Measurements from ENCODE around the gene BHLHE40. TPM values are rescaled to one million over a fixed set of nuclear protein-coding genes. Genes with fewer than 3 reads are reported as not detected.
A peak's percentile ranks its signal among the peaks of the same experiment; 100 is the strongest.

The BHLHE40 gene
- total and polyA plus RNA-seq, 2 of the 4 experiments (the other 2 are of a cell fraction), result 22.8 to 31.8 TPM

DNA sequence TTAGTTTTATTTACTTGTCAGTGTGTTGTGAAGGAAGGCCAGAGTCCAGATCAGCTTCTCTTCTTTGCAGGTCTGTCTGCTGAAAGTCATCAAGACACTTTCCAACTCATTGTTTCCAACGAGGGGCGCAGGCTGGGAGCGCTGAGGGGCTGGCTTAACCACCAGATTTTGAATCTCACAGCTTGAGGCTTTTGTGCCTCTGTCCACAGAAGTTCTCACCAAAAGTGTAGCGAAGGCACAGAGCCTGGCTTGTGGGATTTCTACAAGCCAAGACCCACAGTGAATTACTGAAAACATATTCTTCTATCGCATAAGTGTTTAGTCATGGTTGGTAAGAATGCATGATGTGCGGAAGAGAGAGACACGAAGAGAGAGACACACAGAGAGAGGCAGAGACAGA is 35.2 kb downstream of the BHLHE40 start:
- H4K8ac ChIP-seq (ENCODE audit: low read depth in 2 of 2, low read length in 2 of 2), result peak overlapping the region in 1 of 2 experiments; percentile 34; a peak in 2 of 4 replicates
- TF ChIP-seq MAFK (IDR thresholded peaks at IDR 0.05; ENCODE audit: low read depth, low read length) (no peak), CHD1 (IDR thresholded peaks at IDR 0.05; ENCODE audit: low read depth, low read length) (no peak), CEBPB (IDR thresholded peaks at IDR 0.05; ENCODE audit: low read depth, low read length) (no peak), MXI1 (IDR thresholded peaks at IDR 0.05; ENCODE audit: borderline replicate concordance, low read depth, low read length) (no peak), FOS (IDR thresholded peaks at IDR 0.05; ENCODE audit: low read depth, low read length) (no peak), NFE2L2 (IDR thresholded peaks at IDR 0.05; ENCODE audit: low read depth, low read length) (no peak), RCOR1 (IDR thresholded peaks at IDR 0.05; ENCODE audit: insufficient replicate concordance, low read length) (no peak), SMC3 (IDR thresholded peaks at IDR 0.05; ENCODE audit: low read depth, low read length) (no peak), BHLHE40 (IDR thresholded peaks at IDR 0.05; ENCODE audit: low read depth, low read length) (no peak), RAD21 (IDR thresholded peaks at IDR 0.05; ENCODE audit: low read length) (no peak), POLR2A (IDR thresholded peaks at IDR 0.05; ENCODE audit: low read depth, low read length) (no peak), MAZ (IDR thresholded peaks at IDR 0.05; ENCODE audit: borderline replicate concordance, low read depth, low read length) (no peak)
- TF ChIP-seq, protein P1, sequence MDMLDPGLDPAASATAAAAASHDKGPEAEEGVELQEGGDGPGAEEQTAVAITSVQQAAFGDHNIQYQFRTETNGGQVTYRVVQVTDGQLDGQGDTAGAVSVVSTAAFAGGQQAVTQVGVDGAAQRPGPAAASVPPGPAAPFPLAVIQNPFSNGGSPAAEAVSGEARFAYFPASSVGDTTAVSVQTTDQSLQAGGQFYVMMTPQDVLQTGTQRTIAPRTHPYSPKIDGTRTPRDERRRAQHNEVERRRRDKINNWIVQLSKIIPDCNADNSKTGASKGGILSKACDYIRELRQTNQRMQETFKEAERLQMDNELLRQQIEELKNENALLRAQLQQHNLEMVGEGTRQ (IDR thresholded peaks at IDR 0.05; ENCODE audit: low read depth, low read length), result no peak
- TF ChIP-seq, protein P2, sequence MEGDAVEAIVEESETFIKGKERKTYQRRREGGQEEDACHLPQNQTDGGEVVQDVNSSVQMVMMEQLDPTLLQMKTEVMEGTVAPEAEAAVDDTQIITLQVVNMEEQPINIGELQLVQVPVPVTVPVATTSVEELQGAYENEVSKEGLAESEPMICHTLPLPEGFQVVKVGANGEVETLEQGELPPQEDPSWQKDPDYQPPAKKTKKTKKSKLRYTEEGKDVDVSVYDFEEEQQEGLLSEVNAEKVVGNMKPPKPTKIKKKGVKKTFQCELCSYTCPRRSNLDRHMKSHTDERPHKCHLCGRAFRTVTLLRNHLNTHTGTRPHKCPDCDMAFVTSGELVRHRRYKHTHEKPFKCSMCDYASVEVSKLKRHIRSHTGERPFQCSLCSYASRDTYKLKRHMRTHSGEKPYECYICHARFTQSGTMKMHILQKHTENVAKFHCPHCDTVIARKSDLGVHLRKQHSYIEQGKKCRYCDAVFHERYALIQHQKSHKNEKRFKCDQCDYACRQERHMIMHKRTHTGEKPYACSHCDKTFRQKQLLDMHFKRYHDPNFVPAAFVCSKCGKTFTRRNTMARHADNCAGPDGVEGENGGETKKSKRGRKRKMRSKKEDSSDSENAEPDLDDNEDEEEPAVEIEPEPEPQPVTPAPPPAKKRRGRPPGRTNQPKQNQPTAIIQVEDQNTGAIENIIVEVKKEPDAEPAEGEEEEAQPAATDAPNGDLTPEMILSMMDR (conservative IDR thresholded peaks at IDR 0.05; ENCODE audit: low read depth, low read length), result no peak
- TF ChIP-seq, protein P3, sequence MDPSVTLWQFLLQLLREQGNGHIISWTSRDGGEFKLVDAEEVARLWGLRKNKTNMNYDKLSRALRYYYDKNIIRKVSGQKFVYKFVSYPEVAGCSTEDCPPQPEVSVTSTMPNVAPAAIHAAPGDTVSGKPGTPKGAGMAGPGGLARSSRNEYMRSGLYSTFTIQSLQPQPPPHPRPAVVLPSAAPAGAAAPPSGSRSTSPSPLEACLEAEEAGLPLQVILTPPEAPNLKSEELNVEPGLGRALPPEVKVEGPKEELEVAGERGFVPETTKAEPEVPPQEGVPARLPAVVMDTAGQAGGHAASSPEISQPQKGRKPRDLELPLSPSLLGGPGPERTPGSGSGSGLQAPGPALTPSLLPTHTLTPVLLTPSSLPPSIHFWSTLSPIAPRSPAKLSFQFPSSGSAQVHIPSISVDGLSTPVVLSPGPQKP (IDR thresholded peaks at IDR 0.05; ENCODE audit: borderline replicate concordance, low read depth, low read length), result no peak
- H3K4me3 ChIP-seq (ENCODE audit: insufficient read depth, low read depth, low read length), result no peak overlapping the region
- no peaks in the 10 kb centered on the region for H3K9me3 ChIP-seq (ENCODE audit: control insufficient read depth, insufficient read depth, low read length)
- H2BK20ac ChIP-seq (ENCODE audit: low read depth, low read length), result no peak overlapping the region
- WGBS, 2 experiments (ENCODE audit: extremely low coverage in 2 of 2, insufficient read length in 1 of 2), result 89% methylated on average over 3 of the region's 7 CpGs; no CpG with 5 or more reads in 1 of the 2 experiments
- H3K9me1 ChIP-seq (ENCODE audit: insufficient read depth, low read length), result peaks cover 12% of the 10 kb centered on the region
- H2BK15ac ChIP-seq (ENCODE audit: low read depth, low read length), result peak overlapping the region; percentile 58; the same call in 1 of the 3 replicates
- peak overlapping the region; percentile 13; the same call in 1 of the 2 replicates for H2AK5ac ChIP-seq (ENCODE audit: low read depth, low read length)
- ChIA-PET POLR2A (ENCODE audit: unreplicated experiment) (no interaction called here), CTCF (interaction anchor here (2.5 kb wide), 1 partner anchor 34 kb away, joined by 7 read pairs; no protein-coding TSS in a partner anchor)
- H3K56ac ChIP-seq (ENCODE audit: extremely low read depth, insufficient read depth, low read length), result no peak overlapping the region
- 0 out of 2 replicates have a peak overlapping the region, but pooled peaks have one; percentile 23 for H4K91ac ChIP-seq (ENCODE audit: insufficient read depth, low read depth, low read length)
- H3K79me1 ChIP-seq (ENCODE audit: low read depth in 1 of 2, low read length in 2 of 2), result no peaks in the 10 kb centered on the region
- peak overlapping the region; percentile 25 for H2BK5ac ChIP-seq (ENCODE audit: low read depth, low read length, poor library complexity, severe bottlenecking)
- peaks cover 18% of the 10 kb centered on the region for H3K4me1 ChIP-seq (ENCODE audit: control insufficient read depth, insufficient read depth, low read length)
- H3K36me3 ChIP-seq (ENCODE audit: control insufficient read depth, insufficient read depth, low read length), result no peaks in the 10 kb centered on the region
- peak overlapping the region; percentile 26 for H2AFZ ChIP-seq (replicated peaks; ENCODE audit: low read length, poor library complexity)
- peak overlapping the region; percentile 29; the same call in 1 of the 2 replicates for H3K18ac ChIP-seq (ENCODE audit: low read depth, low read length)
- no peak overlapping the region for H4K5ac ChIP-seq (ENCODE audit: low read depth, low read length)
- H2AK9ac ChIP-seq (replicated peaks; ENCODE audit: low read depth, low read length, poor library complexity), result no peak overlapping the region
- no peaks in the 10 kb centered on the region for H3K27me3 ChIP-seq (ENCODE audit: control insufficient read depth, insufficient read depth, low read length)
- peak overlapping the region; percentile 39 for H2BK120ac ChIP-seq (ENCODE audit: low read depth, low read length)
- no peak overlapping the region for H3K9ac ChIP-seq (ENCODE audit: low read depth, low read length)
- no peak overlapping the region for H3K23ac ChIP-seq (ENCODE audit: low read depth, low read length)
- H3K27ac ChIP-seq (ENCODE audit: insufficient read depth, low read length), result no peak overlapping the region
- H3K4me2 ChIP-seq (ENCODE audit: low read depth, low read length), result no peak overlapping the region
- no peak for ATAC-seq (ENCODE audit: low read depth)
- no TSS peak for BruUV-seq (replicated peaks)
- in situ Hi-C loops (cut with MboI; ENCODE audit: low sequenced_read_pairs), result no loop called here
- dilution Hi-C loops (cut with HindIII; ENCODE audit: low sequenced_read_pairs, unreplicated experiment), result no loop called here
- no peak overlapping the region; the same call in 1 of the 2 replicates for H3K14ac ChIP-seq (replicated peaks; ENCODE audit: low read depth, low read length)
- DNase-seq, result no peak
- peak overlapping the region; percentile 49 for H3K4ac ChIP-seq (ENCODE audit: low read depth, low read length)
- intact Hi-C loops (cut with micrococcal nuclease), result no loop called here
- H4K20me1 ChIP-seq (ENCODE audit: insufficient read depth, low read length), result no peaks in the 10 kb centered on the region

Data from IMR-90 (cell line).